Colonic mucosa (tissue), 4 donors: ENCODE data around the gene RUNX2. TPM values are rescaled to one million over a fixed set of nuclear protein-coding genes. Genes with fewer than 3 reads are reported as not detected.

Experiments
- DNase-seq: peaks from one replicate; pipeline ENCODE4 v3.0.0-alpha.2; 2020
- H3K27ac ChIP-seq: fragments of 200-600 bp; one replicate; pipeline ENCODE4 v1.8.0; 2021
- H3K27me3 ChIP-seq: fragments of 200-600 bp; one replicate; pipeline ENCODE4 v1.8.0; 2021
- H3K36me3 ChIP-seq: fragments of 200-600 bp; one replicate; pipeline ENCODE4 v1.8.0; 2021
- H3K4me1 ChIP-seq: fragments of 200-600 bp; one replicate; pipeline ENCODE4 v1.8.0; 2021; ENCODE audit warnings: mild to moderate bottlenecking
- H3K4me3 ChIP-seq: fragments of 200-600 bp; one replicate; pipeline ENCODE4 v1.8.0; 2021
- H3K9ac ChIP-seq, 2 donors: one replicate each; pipeline ENCODE4 v1.7.0; 2013; ENCODE audit warnings: control low read depth in 2 of 2, low read depth in 2 of 2, low read length in 2 of 2
- H3K9me3 ChIP-seq: fragments of 200-600 bp; one replicate; pipeline ENCODE4 v1.8.0; 2021
- CTCF ChIP-seq: fragments of 200-600 bp; IDR thresholded peaks from one replicate; pipeline ENCODE4 v1.8.0; 2022; ENCODE audit warnings: antibody characterized with exemption, mild to moderate bottlenecking
- intact Hi-C: fragments of 100-400 bp; cut with DNase I; formaldehyde crosslinking; loops from one replicate; pipeline ENCODE4 v1.14.1; 2022
- total RNA-seq, 2 donors: library from RNA; stranded (reverse); fragmentation: NEBNext Ultra II Directional in 1 of 2; extraction: Animal tissue kit (Norgen Biotek cat#: 25700) in 1 of 2; gene quantifications; one replicate each; pipeline ENCODE4 v1.2.1, GENCODE V29; 2021
- donor health status: healthy.
- donor health status: DM: no; HTN: no; CAD: no.
- donor health status: DM: no; HTN: no; CAD: no.

Gene RUNX2
- total RNA-seq, 2 donors from 2014 or later = 1.7 to 2.6 TPM

- DNase-seq = no peak
These were observed 60.2 kb downstream of the RUNX2 start for GRCh38 chr6:45388328-45388727.

GRCh38 chr6:45394586-45395095 is 66.5 kb downstream of the RUNX2 start:
- no peaks in the 10 kb centered on the region for H3K27me3 ChIP-seq
- no peaks in the 10 kb centered on the region for H3K9me3 ChIP-seq
- no peaks in the 10 kb centered on the region for H3K4me1 ChIP-seq
- intact Hi-C loops = no loop called here
- no peak for DNase-seq
- no peak overlapping the region for H3K4me3 ChIP-seq
- no peaks in the 10 kb centered on the region for H3K36me3 ChIP-seq
- TF ChIP-seq CTCF = no peak
- H3K27ac ChIP-seq = no peak overlapping the region
- no peak overlapping the region for H3K9ac ChIP-seq

More at GRCh38 chr6:45388328-45388727, 60.2 kb downstream of the RUNX2 start:
- Histone ChIP-seq H3K9ac (no peak overlapping the region), H3K36me3 (no peaks in the 10 kb centered on the region), H3K27ac (no peak overlapping the region), H3K4me3 (no peak overlapping the region), H3K27me3 (no peaks in the 10 kb centered on the region), H3K9me3 (no peaks in the 10 kb centered on the region), H3K4me1 (no peaks in the 10 kb centered on the region)
- no peak for TF ChIP-seq CTCF
- intact Hi-C loops = no loop called here

GRCh38 chr6:45398075-45398813 is 70.1 kb downstream of the RUNX2 start:
- H3K27me3 ChIP-seq = no peaks in the 10 kb centered on the region
- no peaks in the 10 kb centered on the region for H3K36me3 ChIP-seq
- TF ChIP-seq CTCF = no peak
- no peak for DNase-seq
- no peaks in the 10 kb centered on the region for H3K4me1 ChIP-seq
- no peak overlapping the region for H3K4me3 ChIP-seq
- H3K9me3 ChIP-seq = no peaks in the 10 kb centered on the region
- no peak overlapping the region for H3K27ac ChIP-seq
- no peak overlapping the region for H3K9ac ChIP-seq
- intact Hi-C loops = no loop called here

GRCh38 chr6:45400021-45400420 is 71.9 kb downstream of the RUNX2 start:
- no peaks in the 10 kb centered on the region for H3K27me3 ChIP-seq
- H3K9me3 ChIP-seq = no peaks in the 10 kb centered on the region
- no peaks in the 10 kb centered on the region for H3K36me3 ChIP-seq
- H3K4me3 ChIP-seq = no peak overlapping the region
- H3K4me1 ChIP-seq = no peaks in the 10 kb centered on the region
- intact Hi-C loops = no loop called here
- no peak for TF ChIP-seq CTCF
- DNase-seq = no peak
- H3K9ac ChIP-seq = no peak overlapping the region
- H3K27ac ChIP-seq = no peak overlapping the region

GRCh38 chr6:45411959-45412358 is 83.8 kb downstream of the RUNX2 start:
- no peak overlapping the region for H3K27ac ChIP-seq
- no peaks in the 10 kb centered on the region for H3K9me3 ChIP-seq
- no peaks in the 10 kb centered on the region for H3K27me3 ChIP-seq
- no peak overlapping the region for H3K9ac ChIP-seq
- no peak overlapping the region for H3K4me3 ChIP-seq
- no peaks in the 10 kb centered on the region for H3K36me3 ChIP-seq
- no peak for DNase-seq
- intact Hi-C loops = loop anchor here (10.0 kb wide), 1 partner anchor 757 kb away; no protein-coding TSS in a partner anchor
- TF ChIP-seq CTCF = no peak
- no peaks in the 10 kb centered on the region for H3K4me1 ChIP-seq
